ENCODE results near the gene NDUFS8.
"Not testable (repeated sequence)": the region's sequence is repeated elsewhere in the genome, so short reads cannot be mapped to it uniquely, and the experiment has no call there.

Gene NDUFS8

DNA sequence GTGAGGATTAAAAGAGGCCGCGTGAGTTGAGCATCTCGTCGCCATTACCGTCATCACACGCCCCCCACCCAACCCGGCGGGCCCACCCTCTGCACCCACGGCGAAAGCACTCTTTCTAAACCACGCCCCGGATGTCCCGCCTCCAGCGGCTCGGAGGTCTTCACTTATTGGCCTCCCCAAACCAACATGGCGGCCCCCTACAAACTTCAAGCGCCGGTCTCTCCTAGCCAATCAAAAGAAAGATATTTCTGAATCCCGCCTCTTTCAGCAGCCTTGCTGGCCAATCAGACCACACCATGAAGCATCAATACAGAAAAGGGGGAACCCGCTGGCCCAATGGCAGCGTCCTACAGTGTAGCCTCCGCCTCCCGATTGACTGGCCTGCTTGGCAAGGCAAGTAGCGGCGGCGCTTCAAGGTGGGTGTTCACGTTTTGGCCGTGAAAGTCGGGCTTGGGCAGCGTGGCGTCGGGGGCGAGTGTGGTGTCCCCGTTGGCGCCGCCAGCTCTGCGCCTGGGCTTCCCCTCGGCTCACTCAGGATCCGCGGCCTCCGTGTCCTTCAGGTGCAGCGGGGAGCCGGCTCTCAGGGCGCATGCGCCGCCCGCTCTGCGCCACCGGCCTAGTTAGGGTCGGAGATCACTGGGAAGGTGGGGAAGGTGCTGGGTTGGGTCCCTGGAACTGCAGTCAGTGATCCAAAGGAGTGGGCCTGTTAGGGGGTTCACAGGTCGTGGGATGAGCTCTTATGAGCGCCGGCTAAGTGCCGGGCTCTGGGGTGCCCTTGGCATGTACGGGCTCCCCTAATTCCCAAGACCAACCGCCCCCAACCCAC, at the start of gene NDUFS8:
NDUFS8 (plus strand) TSS at position 364 of the 826 bp plus-strand sequence. CDS start 1,471 bp downstream, outside the sequence.
- peak; percentile 95 to 99 for DNase-seq

DNA sequence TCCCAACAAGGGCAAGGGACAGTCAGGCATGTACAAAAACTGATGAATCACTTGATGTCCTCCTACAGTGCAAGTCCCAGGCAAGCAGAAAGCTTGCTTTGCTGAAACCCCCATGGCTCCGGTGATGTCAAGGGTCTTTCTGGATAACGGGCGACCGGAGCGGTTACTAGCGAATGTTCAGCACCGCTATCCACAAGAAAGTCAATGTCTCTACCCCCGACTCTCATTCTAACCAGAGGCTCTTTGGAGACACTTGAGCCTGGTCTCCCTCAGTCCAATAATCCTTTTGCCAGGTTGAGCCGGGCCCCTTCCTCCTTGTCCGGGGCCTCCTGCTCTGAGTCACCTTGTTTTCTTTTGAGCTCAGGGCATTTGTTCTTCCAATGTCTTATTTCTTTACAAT, 49.3 kb upstream of the NDUFS8 start:
- not testable (repeated sequence) for DNase-seq

DNA sequence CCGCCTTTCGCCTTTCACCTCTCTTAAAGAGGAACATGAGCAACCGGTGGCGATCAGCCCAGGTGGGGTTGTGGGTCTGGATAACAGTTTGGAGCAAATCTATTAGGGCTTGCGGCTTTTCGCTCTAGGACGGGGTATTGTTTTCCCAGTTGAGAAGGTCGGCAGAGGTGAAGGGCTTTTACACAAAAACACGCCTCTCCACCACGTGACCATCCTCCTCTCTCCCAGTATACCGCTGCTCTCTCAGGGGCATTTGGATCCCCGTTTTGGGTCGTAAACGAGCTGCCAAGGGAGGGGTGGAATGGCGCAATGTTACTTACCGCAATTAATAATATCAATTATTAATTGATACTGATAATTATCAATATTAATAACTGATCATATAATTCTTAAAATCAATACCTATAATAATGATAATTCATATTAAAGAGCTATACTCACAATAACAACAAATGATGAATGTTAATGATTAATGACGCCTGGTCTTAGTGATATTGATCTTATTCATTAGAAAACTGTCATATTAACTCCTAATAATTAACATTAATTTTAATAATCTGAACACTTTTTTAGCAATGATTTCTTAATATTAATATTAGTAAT, 48.1 kb upstream of the NDUFS8 start:
- DNase-seq, result not testable (repeated sequence)

DNA sequence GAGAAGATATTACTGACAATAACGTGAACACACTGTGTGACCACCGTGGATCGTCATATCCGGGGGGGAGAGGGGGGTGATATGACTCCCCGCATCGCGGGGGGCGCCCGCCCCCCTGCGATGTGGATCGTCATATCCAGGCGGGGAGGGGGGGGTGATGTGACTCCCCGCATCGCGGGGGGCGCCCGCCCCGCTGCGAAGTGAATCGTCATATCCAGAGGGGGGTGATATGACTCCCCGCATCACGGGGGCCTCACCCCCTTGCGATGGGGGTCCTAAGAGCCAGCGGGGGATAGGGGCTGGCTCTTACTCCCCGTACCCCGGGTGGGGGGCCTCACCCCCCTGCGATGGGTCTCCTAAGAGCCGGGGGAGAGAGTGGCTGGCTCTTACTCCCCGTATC, 46.5 kb upstream of the NDUFS8 start:
- DNase-seq, result no peak

DNA sequence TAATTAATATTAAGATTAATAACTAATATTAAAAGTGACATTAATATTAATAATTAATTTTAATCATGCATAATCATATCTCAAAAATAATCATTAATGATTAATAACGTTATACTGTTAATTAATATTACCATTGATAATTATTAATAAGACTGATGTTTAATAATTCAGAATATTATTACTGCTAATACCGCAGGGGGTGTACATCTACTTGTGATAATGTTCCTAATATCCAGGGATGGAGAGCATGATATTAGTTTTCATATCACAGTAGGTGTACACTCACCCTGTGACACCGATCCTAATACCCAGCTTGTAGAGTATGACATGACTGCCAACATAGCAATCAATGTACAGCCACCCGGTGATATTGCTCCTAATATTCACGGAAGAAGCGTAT, 45.2 kb upstream of the NDUFS8 start:
- not testable (repeated sequence) for DNase-seq

DNA sequence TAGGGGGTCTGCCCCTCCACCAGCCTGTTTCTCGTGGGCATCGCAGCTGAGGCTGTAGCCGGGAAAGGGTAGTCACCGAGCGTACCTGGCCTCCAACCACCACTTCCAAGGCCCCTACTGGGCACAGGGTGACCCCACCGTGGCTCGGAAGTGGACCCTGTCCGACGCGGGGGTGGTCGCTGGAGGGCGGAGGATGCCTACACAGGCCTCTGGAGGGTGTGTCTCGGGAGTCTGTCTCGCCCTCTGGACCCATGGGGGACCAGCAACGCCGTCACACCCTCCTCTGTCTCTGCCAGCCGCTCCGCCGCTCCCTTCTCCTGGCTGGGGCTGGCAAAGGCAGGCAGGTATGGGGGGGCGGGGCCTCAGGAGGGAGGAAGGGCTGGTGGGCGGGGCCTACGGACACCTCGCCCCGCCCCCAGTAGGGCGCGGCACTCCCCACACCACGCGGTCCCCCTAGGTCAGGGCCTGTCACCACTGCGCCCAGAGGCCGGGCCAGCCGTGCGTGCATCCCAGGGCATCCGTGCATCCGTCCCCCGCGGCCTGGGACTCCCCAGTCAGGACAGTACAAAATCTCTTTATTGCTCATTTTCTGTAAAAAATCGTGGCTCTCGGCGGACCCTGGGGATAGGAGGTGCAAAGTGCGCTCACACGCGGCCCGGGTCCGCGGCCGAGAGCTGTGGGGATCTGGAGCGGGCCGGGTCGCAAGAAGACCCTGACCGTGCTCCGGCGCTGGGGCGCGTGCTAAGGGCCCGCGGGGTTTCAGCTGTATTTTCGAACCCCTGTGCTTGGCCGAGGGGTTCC, 39.7 kb upstream of the NDUFS8 start:
- DNase-seq, result not testable (repeated sequence)

DNA sequence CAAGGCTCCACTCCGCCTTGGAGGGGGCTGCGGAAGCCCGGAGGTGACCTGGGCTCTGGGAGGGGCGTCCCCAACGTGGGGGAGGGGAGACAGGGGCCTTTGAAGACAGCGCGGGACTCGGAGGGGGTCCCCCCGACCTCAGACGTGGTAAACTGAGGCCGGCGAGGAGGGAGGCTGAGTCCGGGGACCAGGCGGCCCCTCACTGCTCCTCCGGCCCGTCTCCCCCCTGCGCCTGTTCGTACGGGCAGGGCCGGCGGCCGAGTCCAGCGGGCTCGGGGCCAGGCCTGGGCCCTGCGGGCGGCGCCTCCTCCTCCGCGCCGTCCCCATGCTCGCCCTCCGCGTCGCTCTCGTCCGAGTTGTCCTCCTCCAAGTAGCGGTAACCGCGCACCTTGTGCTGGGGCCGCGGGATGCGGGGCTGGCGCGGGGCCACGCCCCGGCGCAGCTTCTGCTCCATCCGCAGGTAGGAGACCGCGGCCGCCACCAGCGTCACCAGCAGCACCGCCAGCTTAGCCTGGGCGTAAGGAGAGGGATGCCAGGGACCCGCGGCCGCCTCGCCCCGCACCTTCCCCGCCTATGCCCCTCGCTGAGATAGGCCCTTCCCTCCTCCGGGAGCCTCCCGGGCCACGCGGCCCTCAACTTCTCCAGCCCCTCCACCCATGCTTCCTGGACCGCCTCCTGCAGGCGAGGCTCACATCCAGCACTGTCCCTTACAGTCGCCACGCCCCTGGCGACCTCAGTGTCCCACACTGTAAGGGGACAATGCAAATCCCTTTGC, 38.9 kb upstream of the NDUFS8 start:
- not testable (repeated sequence) for DNase-seq

DNA sequence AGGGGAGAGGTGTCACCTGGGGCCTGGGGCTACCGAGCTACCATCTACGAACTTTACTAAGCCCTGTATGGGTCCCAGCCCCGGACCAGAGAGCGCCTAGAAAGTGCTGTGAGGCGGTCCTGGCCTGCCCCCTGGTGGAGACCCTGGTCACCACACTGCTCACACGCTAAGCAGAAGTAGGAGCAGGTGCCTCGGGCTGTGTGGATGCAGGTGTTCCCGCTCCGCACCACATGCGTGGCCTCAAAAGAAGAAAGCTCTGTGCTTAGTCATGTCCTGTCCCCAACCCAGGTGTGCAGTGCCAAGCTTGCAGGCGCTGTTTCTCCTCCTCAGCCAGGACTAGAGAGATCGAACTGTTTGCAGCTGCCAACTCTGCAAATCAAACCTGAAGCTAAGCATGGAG, 36.7 kb upstream of the NDUFS8 start:
- DNase-seq, result not testable (repeated sequence)

DNA sequence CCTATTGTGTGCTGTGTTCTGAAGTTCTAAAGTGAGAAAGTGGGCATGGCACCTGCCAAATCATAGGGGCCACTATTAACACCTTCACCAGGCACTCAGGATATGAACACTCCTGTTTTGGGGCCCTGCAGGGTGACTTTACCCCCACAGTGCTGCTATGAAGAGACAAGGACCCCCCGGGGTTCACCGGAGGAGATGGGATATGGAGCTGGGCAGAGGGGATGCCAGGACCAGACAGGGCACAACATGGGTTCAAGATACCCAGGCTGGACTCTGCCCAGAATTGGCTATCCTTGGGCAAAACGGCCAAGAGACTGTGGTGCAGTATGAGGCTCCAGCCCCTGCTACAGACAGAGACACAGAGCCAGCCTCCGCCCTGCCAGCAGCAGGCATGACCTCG, 36.1 kb upstream of the NDUFS8 start:
- DNase-seq, result not testable (repeated sequence)

DNA sequence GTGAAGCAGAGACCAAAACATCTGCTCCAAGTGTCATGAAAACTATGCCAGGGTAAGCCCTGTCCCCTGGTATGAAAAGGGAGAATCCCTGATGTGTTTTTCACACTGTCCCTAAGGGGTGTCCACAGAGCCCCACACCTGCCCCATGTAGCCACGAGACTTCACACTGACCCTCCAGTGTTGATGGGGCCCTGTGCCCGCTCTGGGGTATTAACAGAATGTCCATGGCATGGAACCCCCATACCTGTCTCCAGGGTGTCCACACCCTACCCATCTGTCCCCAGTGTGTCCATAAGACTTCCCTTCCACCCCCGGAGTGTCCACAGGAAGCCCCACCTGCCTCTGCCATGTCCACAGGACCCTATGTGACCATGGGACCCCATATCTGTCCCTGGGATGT, 35.4 kb upstream of the NDUFS8 start:
- DNase-seq, result not testable (repeated sequence)

DNA sequence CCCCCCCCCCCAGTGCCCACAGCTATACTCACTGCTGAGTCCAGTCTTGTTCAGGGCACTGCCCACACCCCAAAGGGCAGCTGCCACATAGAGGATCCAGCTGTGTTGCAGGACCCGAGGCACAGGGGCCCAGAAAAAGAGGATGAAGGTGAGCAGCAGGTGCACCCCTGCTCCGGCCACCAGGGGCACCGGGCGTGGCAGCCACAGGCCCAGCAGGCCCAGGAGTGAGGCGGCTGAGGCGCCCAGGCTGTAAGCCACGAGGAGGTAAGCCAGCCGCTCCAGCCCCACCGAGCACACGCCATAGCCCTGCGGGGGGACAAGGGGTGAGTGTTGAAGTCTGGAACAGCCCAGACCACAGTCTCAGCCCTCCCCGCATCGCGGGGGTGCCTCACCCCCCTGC, 34.9 kb upstream of the NDUFS8 start:
- DNase-seq, result not testable (repeated sequence)

DNA sequence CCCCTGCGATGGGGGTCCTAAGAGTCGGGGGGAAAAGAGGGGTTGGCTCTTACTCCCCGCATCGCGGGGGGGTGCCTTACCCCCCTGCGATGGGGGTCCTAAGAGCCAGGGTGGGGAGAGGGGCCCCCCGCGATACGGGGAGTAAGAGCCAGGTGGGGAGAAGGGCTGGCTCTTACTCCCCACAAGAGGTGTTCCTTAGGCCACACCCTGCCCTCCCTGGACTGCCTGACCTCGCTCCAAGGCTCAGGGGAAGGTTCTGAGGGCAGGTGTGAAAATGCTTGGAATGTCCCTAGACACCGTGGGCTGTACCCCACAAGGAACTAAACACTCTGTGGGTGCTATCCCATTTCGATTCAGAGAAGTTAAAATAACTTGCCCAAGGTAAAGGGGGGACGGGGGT, 34.4 kb upstream of the NDUFS8 start:
- no peak for DNase-seq

DNA sequence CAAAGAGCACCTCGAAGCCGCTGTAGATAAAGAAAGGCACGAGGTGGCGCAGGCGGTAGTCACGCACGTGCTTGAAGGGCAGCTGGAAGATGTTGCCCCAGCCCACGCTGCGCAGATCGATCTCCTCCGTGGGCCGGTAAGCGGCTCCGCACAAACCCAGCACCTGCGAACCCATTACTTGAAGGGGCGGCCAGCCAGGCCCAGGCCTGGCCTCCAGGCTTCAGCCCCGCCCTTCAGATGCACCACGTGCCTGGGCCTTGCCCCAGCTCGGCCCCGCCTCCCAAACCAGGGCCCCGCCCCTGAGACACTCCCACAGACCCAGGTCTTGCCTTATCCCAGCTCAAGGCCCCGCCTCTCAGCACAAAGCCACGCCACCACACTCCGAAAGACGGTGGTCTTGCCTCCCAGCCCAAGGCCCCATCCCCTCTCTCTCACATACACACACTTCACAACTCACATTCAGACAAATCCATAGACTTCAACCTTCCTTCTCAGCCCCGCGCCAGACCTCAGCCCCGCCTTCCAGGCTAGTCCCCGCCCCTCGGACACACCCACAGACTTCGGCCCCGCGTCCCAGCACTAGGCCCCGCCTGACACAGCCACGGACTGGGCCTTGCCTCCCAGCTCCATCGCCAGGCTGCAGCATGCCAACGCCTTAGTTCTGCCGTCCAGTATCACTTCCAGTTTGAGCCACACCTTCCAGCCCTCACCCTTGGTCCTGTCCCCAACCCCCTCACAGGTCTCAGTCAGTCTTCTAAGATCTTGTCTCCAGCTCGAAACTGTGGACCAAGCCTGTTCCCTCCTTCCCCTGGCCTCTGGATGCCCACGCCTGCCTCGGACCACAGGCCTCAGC, 33.6 kb upstream of the NDUFS8 start:
- DNase-seq, result no peak

DNA sequence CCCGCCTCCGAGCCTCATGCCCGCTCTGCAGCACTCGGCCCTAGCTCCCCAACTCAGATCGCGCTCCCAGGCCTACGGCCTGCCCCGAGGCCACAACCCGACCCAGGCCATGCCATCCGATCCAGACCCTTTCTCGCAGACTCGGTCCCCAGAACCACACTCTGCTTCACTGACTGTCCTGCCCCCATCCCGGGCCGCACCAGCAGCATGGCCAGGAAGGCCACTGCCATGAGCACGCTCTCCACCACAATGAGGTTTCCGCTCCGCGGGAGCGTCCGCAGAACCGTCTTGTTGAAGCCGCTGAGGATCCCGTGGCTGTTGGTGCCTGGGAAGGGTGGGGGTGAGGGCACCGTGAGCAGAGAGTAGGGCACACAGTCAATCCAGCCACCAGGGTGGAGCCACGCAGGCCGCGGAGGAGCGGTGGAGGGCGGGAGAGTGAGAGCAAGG, 33.0 kb upstream of the NDUFS8 start:
- DNase-seq, result no peak

DNA sequence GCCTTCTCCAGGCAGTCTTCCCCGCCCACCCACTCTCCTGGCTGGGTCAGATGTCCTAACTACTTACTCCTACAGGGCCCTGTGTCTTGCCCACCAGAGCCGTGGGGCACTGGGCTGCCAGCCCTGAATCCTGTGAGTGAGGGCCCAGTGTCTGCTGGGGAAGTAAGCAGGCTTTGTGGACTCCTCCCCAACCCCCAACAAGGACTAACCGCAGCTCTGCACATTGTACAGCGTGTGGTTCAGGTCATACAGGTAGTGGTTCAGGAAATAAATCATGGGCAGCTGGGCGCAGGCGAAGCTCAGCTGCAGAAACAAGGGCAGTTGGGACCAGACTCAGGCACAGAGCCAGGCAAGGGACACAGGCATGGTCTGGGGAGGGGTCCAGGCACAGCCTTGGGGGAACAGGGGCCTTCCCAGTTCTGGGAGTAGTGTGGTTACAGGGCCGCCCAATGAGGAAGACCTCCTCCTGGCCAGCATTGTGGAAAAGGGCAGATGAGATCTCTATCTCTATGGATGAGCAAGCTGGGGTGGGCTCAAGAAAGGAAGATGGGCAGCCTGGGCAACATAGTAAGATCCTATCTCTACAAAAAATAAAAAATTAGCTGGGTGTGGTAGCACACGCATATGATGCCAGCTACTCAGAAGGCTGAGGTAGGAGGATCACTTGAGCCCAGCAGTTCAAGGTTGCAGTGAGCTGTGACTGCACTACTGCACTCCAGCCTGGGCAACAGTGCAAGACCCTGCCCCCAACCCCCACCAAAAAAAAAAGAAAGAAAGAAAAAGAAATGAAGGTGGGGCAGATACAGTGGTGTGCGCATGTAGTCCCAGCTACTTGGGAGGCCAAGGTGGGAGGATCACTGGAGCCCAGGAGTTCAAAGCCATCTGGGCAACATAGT, 32.1 kb upstream of the NDUFS8 start:
- DNase-seq, result no peak

DNA sequence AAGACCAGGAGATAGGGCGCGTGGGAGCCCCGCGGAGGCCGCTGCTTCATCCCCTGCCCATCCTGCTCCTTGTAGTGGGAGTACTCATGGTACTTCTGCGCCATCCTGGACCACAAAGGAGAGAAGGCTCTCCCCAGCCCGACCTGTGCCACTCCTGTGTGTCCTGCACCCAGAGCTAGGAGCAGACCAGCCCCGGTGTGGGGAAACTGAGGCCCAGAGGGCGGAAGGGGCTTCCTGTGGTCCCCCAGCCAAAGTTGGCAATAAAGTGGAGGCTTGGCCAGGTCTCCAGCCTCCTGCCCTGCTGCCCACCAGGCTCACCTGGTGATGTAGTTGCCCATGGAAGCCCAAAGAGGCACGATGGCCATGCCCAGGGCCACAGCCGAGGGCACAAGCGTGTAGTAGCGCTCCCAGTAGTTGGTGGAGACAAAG, 31.3 kb upstream of the NDUFS8 start:
- DNase-seq, result no peak

DNA sequence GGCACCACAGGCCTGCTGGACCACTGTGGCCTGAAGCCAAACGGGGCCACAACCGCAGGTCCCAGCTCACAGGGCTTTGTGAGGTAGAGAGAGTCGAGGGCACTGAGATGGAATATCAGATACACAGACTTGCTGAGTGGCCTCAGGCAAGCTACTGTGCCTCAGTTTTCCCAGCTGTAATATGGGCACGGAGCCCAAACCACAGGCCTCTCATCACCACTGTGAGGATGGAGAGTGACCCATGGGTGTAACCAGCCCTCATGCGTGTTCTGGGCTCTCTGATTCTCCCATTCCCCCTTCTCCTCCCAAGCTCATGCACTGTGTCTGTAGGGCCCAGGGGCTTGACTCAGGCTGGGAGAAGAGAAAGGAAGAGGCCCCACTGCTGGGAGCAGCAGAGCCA, 30.8 kb upstream of the NDUFS8 start:
- DNase-seq, result no peak

DNA sequence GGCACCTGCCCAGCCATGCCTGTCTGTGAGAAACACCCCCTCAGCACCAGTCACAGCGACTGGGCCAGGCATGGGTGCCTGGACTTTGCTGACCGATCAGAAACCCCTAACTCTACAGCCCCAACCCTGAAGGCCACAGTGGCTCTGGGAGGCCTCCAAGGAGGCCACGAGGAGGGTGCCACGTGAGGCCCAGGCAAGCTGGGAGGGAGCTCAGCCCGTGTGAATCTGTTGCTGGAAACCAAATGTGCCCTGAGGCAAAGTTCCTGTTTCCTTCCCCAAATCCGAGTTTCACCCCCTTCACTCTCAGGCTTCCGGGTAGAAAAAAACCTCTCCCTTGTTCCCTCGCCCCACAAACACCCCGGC, 27.9 kb upstream of the NDUFS8 start:
- DNase-seq, result no peak

DNA sequence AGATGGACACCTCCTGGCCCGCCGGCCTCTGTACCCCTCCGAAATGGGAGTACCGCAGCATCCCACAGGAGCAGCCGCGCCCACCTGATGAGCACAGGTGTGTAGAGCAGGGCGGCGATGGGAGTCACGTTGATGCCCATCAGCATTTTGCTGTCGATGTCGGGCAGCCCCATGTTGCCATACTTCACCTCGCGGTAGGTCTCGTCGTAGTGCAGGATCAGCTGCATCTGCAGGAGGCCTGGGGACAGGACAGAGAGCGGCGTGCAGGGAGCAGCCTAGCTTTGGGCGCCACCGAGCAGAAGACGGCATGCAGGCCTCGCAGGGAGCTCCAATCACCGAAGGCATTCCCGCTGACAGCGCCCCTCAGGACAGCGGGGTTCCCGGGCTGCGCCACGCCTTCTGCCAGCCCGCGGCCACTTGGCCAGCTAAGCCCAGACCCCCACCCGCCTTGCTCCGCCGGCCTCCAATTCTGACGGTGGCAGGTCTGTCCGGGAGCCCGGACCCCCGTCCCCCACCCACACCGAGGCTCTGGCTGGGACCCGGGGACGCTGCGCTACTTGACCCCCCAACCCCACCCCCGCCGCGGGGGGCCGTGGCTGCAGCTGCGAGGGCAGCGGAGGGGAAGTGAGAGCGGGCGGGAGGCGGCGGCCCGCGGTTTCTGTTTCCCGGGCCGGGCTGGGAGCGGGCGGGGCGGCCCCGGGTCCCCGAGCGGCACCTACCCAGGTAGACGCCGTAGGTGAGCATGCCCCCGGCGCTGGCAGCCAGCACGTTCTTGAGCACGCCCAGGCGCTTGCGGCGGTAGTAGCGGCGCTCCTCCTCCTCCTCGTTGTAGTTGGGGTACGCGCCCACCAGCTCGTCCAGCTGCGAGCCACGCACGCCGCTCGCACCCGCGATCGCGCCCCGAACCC, 27.3 kb upstream of the NDUFS8 start:
- DNase-seq, result peak in 1 of 2 donors; percentile 13

Measured in hippocampal formation (tissue), 2 donors.